GM21529 (cell line): Measurements from ENCODE around the gene ZNF692.
"Not testable (repeated sequence)": the region's sequence is repeated elsewhere in the genome, so short reads cannot be mapped to it uniquely, and the experiment has no call there.

Source experiments
- ATAC-seq: cut with Tn5 transposase; IDR thresholded peaks from one replicate; pipeline ENCODE4 v1.9.1; 2021; ENCODE audit not compliant: unreplicated experiment

Gene ZNF692

DNA sequence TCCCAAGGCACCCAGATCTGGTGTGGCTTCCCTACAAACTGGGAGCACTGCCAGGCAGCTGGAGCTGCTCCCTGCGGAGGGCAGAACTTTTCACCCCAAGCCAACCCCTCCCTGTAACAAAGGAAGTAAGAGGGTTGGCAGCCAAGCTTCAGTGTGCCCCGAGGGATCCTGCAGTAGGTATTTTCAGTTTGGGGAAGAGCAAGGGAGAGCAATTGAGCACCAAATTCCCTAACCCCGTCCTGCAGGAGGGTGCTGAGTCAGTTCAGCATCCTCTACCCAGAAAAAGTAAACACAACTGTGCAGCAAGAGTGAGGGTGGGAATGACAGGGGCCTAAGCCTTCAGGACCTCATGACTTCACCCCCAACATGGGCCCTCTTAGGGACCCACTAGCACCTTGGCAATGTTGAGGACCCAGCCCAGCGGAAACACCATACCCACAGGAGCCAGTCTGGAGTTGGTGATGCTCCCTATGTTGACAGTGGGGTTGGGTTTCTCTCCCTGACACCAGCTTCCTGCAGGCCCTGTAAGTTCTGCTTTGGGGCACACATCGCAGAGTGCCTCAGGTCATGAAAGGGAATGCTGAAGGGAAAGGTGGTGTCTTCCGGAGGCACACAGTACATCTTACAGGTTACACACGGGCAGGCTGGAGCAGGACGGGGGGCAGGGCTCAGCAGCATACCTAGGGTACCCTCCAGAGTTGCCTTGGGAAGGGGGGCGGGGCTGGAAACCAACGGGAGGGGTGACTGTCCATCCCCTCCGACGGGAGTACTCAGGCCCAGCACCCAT lies 48.0 kb downstream of the ZNF692 start:
- ATAC-seq, result no peak

DNA sequence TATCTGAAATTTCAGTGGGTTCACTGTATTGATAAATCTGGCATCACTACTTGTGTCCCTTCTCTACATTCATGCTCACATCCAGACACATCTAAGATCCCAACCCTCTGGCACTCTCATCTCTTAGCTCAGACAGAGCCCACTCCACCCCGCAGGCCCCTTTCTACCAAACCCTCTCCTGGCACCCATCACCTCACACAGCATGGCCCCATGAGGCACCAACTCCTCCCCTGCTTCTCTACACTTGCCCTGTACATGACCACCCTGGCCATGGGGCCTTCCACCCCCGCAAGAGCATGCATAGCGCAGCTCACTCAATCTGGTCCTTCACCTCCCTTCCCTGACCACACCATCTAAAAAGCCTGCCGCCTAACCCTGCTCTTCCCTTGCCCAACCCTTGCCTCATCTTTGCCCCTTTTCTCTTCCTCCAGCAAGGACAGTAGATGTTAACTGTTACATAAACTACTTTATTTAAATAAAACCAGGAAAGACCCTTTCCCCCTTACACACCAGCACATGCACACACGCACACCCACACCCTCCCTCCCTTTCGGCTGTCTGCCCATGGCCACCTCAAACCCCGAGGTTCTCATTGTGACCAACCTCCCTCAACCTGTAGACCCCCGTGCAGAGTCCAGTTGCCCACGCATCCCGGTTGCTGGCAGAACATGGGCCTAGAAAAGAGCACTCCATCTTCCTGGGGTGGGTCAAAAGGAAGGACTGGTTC lies 48.7 kb downstream of the ZNF692 start:
- no peak for ATAC-seq

DNA sequence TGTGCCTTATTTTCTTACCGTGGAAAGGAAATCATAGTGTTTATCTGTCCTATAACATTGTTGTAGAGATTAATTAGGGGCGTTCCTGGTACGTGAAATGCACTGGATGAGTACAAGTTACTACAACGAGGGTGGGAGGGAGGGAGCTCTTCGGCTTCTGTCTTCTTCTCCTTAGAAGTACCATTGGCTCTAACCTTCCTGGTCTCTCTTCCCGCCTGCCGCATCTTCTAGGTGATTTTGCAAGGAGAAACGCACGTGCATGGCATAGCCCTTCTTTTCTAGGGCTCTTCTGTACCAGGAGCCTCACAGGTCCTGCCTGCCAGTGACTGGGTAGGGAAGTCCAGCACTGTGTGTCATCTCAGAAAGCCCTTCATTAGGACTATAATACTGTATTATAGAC lies 50.0 kb downstream of the ZNF692 start:
- no peak for ATAC-seq

DNA sequence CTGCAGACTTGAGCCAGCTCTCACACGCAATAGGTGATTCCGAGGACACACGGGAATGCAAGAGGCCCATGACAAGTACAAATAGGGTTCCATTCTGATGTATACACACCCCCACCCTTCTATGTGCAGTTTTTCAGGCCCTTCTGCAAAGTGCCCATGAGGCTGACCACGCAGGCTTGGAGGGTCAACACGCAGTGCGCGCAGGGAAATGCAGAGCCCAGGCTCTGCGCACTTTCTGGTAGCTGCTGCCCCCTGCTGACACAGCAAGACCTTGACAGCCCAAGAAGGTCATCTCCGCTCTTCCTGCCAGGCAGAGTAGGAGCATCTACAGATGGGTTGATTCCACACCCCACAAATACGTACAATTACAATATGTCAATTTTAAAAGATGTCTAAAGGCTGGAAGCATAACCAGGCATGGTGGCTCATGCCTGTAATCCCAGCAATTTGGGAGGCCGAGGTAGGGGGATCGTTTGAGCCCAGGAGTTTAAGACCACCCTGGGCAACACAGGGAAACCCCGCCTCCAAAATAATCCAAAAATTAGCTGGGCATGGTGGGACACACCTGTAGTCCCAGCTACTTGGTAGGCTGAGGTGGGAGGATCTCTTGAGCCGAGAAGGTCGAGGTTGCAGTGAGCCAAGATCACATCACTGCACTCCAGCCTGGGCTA lies 51.7 kb downstream of the ZNF692 start:
- peak; percentile 53 for ATAC-seq

DNA sequence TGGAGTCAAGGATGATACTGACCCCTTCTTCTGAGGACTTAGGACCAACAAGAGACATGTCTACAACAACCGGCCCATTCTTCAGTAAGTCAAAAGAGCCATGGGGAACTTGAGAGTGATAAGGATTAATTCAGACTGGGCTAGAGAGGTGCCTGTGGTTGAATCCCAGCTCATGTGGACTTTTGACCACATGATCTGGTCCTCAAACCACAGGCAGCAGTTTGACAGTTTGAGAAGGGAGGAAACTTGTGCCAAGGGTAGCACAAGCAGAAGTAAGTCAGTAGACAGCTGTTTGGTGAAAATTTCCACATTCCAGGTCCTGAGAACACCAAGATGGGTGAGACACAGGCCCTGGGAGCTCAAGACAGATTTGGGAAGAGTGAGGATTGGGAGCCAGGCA lies 53.0 kb downstream of the ZNF692 start:
- no peak for ATAC-seq

DNA sequence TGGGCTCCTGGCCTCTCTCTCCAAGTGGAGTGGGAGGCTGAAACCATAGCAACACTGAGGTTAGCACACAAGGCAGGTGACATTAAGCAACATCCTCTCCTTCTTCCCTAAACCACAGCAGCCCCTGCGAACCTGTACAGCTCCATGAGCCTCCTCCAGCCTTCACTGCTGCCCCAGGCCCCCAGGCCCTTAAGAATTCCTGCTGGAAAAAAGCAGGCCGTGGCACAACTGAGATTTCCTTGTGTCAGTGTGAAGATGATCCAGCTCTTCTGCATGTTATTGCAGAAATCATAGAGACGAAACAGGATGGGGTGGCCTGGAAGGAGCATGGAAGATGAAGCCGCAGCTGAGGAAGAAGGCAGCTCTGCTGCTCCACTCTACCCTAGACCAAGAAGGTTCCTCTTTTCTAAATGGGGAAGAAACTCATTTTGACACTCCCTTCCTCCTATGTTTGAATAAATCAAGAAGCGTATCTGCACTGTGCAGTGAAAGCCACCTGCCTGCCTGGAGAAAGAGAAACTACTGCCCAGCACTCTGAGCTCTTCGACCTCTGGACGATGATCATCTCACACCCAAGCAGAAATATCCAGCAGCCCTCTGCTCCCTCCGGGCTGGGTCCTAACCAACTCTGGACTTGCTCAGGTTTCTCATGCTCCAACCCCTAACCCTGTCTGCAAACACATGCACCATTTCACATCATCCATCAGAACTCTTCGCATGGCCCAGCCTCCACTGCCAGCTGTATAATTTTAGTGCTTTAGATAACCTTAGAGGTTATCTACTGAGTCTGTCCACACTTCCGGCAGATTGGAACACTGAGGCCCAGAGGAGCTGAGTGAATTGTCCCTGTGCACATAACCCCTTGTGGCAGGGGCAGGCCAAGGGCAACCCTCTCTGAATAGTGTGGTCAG lies 53.9 kb downstream of the ZNF692 start:
- peak; percentile 92 for ATAC-seq

DNA sequence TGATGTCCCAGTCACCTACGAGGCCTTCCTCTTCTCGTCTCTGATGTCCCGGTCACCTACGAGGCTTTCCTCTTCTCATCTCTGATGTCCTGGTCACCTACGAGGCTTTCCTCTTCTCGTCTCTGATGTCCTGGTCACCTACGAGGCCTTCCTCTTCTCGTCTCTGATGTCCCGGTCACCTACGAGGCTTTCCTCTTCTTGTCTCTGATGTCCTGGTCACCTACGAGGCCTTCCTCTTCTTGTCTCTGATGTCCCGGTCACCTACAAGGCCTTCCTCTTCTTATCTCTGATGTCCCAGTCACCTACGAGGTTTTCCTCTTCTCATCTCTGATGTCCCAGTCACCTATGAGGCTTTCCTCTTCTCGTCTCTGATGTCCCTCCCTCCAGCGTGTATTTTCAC lies 55.4 kb downstream of the ZNF692 start:
- not testable (repeated sequence) for ATAC-seq

DNA sequence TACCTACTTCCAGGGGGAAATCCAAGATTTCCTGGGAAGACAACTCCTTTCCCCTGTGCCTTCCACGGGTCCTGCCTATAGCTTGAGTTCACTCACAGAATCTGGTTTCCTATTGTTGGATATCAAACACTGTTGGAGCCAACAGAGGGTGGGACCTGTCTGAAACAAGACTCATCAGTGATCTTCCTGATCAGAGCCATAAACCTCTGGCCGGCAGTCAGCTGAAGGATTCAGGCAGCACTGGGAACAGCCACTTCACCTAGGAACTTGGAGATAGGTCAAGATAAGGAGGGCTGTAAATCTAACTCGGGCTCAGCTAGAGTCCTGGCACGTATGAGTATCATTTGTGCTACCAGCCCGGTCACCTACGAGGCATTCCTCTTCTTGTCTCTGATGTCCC lies 56.4 kb downstream of the ZNF692 start:
- ATAC-seq, result no peak

DNA sequence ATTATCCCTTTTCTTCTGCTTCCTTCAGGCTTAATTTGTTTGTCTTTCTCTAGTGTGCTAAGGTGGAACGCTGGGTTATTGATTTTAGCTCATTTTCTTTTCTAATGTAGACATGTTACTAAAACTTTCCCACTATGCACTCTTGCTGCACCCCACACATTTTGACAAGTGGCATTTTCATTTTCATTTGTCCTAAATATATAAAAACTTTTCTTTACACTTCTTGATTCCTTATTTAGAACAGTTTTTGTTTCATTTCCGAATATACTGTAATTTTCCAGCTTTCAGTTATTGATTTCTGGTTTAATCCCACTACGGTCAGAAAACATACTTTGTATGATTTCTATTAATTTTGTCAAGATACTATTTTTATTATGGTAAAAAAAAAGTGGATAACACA lies 58.4 kb downstream of the ZNF692 start:
- ATAC-seq, result no peak
